ENCODE measurements around the gene CEACAM4.
A peak's percentile ranks its signal among the peaks of the same experiment; 100 is the strongest.
"Not testable (repeated sequence)": the region's sequence is repeated elsewhere in the genome, so short reads cannot be mapped to it uniquely, and the experiment has no call there.

The CEACAM4 gene

DNA sequence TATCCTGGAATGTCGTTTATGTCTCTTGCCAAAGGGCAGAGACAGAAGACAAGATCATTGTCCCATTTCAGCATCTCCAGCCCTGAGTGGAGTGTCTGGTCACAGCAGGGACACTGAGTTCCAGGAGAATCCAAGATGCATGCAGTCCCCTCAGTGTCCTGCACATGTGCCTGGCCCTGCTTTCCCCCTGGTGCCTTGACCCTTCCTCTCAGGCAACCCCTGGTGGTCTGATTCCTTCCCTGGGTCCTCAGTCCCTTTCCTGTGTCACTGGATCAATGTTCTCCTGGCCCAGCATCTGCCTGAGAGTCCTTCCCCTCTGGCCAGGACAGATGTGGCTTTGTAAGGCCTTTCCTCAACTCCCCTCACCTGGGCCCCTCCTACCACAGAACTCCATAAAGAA, 41.9 kb downstream of the CEACAM4 start:
- no peak for DNase-seq (ENCODE audit: low read depth)

DNA sequence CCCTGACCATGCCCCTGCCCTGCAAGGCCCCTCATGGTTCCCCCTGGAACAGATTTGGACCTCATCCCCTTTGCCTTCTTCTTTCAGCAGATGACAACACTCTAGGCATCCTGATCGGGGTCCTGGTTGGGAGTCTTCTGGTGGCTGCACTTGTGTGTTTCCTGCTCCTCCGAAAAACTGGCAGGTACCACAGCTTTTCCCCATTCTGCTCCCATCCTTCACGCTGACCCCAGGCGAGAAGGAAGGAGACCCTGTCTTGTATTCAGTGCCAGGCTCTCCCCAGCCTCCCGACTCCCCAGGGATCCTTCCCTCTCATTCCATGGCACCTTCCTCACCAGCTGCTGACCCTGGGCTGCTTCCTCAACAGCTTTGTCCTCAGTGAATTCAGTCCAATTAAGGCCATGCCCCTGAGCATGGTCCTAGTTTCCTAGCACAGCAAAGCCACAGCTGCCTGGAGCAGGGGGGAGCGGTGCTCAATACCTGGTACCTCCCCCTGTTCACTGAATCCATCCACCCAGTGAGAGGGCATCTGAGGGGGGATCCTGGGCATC, 42.5 kb downstream of the CEACAM4 start:
- no peak for DNase-seq (ENCODE audit: low read depth)

DNA sequence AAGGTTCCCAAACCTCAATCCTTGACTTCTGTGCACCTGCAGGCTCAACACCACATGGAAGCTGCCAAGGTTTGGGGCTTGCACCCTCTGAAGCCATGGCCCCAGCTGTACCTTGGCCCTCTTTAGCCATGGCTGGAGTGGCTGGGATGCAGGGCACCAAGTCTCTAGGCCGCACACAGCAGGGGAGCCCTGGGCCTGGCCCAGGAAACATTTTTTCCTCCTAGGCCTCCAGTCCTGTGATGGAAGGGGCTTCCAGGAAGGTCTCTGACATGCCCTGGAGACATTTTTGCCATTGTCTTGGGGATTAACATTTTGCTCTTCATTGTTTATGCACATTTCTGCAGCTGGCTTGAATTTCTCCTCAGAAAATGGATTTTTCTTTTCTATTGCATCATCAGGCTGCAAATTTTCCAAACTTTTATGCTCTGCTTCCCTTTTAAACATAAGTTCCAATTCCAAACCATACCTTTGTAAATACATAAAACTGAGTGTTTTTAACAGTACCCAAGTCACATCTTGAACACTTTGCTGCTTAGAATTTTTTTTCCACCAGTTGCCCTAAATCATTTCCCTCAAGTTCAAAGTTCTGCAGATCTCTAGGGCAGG, 44.2 kb downstream of the CEACAM4 start:
- not testable (repeated sequence) for DNase-seq (ENCODE audit: low read depth)

DNA sequence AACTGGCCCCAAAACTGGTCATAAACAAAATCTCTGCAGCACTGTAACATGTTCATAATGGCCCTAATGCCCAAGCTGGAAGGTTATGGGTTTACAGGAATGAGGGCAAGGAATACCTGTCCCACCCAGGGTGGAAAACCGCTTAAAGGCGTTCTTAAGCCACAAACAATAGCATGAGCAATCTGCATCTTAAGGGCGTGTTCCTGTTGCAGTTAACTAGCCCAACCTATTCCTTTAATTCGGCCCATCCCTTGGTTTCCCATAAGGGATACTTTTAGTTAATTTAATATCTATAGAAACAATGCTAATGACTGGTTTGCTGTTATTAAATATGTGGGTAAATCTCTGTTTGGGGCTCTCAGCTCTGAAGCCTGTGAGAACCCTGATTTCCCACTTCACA, 45.8 kb downstream of the CEACAM4 start:
- not testable (repeated sequence) for DNase-seq (ENCODE audit: low read depth)

DNA sequence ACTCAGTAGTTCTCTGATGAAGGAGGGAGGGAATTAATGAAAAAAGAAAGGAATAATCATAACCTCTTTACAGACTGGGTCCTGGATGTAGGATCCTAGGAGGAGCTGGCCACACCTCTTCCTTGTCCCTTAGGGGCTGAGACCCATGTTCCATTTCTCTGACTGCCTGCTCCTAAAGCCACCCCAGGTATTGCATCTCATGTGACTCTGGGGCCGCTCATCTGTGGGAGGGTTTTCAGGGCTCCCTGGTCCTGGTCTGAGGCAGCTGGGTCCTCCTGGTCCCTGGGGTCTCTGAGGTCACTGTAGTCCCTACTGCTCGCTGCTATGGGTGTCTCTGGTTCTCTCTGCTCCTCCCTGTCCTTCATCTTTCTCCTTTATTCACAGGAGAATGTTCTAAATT, 48.0 kb downstream of the CEACAM4 start:
- no peak for DNase-seq (ENCODE audit: low read depth)

DNA sequence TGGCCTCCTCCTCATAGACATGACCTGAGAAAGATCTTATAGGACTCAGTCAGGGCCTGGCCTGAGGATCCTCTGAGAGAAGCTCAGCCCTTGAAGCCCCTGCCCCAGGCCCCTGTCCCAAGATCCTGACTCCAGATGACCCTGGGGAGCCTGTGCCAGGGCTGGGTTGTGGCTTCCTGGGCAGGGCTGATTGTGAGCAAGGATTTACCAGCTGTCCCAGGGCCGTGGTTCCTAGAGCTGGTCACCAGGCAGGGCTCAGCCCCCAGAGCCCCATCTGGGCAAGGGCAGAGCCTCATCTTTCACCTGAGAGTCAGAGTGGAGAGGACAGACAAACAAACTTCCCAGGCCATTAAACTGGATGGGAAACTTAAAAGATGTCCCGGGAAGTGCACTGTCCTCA, 49.0 kb downstream of the CEACAM4 start:
- DNase-seq (ENCODE audit: low read depth), result no peak

DNA sequence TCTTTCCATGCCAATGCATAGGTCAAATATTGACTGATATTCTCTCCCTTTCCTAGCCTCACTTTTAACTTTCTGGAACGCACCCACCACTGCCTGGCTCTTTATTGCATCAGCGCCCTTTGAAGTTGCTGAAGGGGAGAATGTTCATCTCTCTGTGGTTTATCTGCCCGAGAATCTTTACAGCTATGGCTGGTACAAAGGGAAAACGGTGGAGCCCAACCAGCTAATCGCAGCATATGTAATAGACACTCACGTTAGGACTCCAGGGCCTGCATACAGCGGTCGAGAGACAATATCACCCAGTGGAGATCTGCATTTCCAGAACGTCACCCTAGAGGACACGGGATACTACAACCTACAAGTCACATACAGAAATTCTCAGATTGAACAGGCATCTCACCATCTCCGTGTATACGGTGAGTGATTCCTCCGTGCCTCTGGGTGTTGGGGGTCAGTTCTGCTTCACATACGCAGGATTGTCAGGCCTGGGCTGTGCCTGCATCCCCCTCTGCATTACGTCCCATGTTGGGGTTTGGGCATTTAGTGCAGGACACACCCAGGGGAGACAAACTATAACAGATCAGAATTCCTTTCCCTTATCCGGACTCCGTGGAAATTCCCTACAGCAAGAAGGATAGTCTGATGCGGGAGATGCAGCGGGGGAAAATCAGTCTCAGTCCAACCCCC, 49.6 kb downstream of the CEACAM4 start:
- DNase-seq (ENCODE audit: low read depth), result no peak

DNA sequence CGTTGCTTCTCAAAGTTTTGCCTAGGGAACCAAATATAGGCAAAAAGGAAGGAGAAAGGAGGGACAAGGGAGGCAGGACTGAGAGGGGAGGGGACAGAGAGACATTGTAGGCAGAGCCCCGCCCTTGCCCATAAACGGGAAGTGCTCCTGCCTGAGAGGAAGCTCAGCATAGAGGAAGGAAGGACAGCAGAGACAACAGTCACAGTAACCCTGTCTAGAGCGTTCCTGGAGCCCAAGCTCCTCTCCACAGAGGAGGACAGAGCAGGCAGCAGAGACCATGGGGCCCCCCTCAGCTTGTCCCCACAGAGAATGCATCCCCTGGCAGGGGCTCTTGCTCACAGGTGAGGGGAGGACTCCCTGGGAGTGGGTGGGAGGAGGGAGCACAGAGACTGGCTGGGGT, 50.9 kb downstream of the CEACAM4 start, which contains the start of gene CEACAM21:
Gene CEACAM21 (plus strand): TSS at position 169 of the 400 bp plus-strand sequence. CDS start 109 bp downstream, at position 278.
- DNase-seq (ENCODE audit: low read depth), result peak; percentile 35

DNA sequence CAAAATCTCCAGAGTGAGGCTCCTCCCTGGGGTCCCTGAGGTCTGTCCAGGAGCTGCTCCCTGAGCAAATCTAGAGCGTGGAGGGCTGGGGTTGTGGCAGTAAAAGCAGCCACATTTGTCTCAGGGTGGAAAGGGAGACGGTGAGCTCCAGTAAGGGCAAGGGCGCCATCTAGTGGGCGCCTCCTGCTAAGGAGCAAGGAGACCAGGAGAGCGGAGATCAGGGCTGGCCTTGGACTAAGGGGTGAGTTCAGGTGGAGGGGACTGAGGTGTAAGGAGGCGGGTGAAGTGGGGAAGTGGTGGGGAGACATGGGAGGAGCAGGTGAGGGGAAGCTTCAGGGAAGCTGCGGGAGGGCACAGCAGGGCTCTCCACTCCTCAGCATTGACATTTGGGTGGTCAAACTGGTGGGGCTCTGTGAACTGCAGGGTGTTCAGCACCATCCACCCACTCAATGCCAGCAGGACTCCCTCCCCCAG, 56.2 kb downstream of the CEACAM4 start:
- peak; percentile 76 for DNase-seq (ENCODE audit: low read depth)

DNA sequence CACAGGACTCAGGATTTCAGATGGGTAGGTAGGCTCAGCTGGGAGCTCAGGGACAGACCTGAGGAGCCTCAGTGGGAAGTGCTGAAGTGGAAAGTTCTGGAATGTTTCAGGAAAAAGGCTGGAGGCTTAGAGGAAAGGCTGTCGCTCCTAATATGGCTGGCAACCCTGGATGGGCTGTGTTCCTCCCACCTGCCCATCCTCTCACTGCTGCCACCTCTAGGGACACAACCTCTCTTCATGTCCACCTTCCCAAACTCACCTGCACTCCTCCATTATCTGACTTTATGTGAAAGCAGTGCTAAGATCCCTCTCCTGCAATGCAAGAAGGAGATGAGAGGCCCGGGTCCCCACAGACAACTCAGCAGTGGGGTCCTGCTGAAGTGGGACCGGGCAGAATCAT, 56.7 kb downstream of the CEACAM4 start:
- DNase-seq (ENCODE audit: low read depth), result no peak

DNA sequence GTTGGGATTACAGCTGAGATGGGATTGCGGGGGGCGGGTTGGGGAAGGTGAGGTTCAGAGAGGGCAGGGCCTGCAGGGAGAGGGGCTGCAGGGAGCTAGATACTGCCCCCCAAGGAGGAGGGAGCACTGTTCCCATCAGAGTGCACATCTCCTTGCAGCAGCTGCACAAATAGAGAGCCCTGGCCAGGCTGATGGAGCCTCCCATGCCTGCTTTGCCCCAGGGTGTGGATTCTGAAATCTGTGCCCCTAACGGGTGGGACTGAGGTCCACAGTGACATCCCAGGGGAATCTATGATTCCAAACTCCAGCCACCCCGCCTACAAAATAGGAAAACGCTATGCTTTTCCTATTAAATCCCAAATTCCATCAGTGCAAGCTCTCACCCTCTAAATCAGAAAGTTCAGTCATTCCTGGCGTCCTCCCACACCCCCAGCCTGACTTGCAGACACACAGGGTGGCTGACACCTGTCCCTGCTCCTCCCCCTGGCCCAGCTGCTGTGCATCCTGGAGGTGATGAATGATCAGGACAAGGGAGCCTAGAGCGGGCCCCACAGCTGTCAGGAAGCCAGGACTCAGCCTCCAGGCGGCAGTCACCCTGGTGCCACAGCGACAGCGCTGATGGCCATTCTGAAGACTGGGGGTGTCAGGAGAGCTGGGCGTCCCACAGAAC, 57.3 kb downstream of the CEACAM4 start:
- no peak for DNase-seq (ENCODE audit: low read depth)

Data from activated T-cell treated with anti-CD3 and anti-CD28 coated beads for 24 hours (primary cell).